Mesendoderm (in vitro differentiated cells): ENCODE measurements around the gene CHAC2.
A peak's percentile ranks its signal among the peaks of the same experiment; 100 is the strongest.
"Not testable (repeated sequence)": the region's sequence is repeated elsewhere in the genome, so short reads cannot be mapped to it uniquely, and the experiment has no call there.

ENCODE experiments used
- DNase-seq: peaks from one replicate; pipeline ENCODE4 v3.0.0; 2013
- H2AK5ac ChIP-seq: 2 replicates; pipeline ENCODE4 v1.6.1; 2013; ENCODE audit warnings: low read length, inconsistent platforms
- H2BK120ac ChIP-seq: 2 replicates; pipeline ENCODE4 v1.6.1; 2013; ENCODE audit warnings: low read depth, mild to moderate bottlenecking, low read length, moderate library complexity, mixed read lengths
- H2BK15ac ChIP-seq: replicated peaks from 2 replicates; pipeline ENCODE4 v1.6.1; 2013; ENCODE audit warnings: low read depth, mild to moderate bottlenecking, moderate library complexity
- H2BK5ac ChIP-seq: 2 replicates; pipeline ENCODE4 v1.6.1; 2013; ENCODE audit warnings: low read length, inconsistent platforms
- H3K18ac ChIP-seq: 2 replicates; pipeline ENCODE4 v1.6.1; 2013; ENCODE audit warnings: mild to moderate bottlenecking, low read length, mixed read lengths
- H3K23ac ChIP-seq: one replicate; pipeline ENCODE4 v1.6.1; 2013; ENCODE audit warnings: low read length
- H3K27ac ChIP-seq: 2 replicates; pipeline ENCODE4 v1.5.1; 2013; ENCODE audit warnings: low read depth, mild to moderate bottlenecking, inconsistent platforms, low read length, moderate library complexity
- H3K27me3 ChIP-seq: 2 replicates; pipeline ENCODE4 v1.6.1; 2013; ENCODE audit warnings: low read length, control low read depth, mild to moderate bottlenecking, inconsistent platforms; ENCODE audit not compliant: insufficient read depth, poor library complexity
- H3K36me3 ChIP-seq: 2 replicates; pipeline ENCODE4 v1.6.1; 2013; ENCODE audit warnings: low read length, inconsistent platforms; ENCODE audit not compliant: control insufficient read depth, insufficient read depth
- H3K4ac ChIP-seq: one replicate; pipeline ENCODE4 v1.6.1; 2013; ENCODE audit warnings: low read depth, mild to moderate bottlenecking, low read length, moderate library complexity
- H3K4me1 ChIP-seq: 2 replicates; pipeline ENCODE4 v1.6.1; 2013; ENCODE audit warnings: low read depth, low read length, inconsistent platforms; ENCODE audit not compliant: control insufficient read depth
- H3K4me2 ChIP-seq: 2 replicates; pipeline ENCODE4 v1.6.1; 2013; ENCODE audit warnings: low read length
- H3K4me3 ChIP-seq: 2 replicates; pipeline ENCODE4 v1.5.1; 2013; ENCODE audit warnings: mild to moderate bottlenecking, low read length
- H3K56ac ChIP-seq: one replicate; pipeline ENCODE4 v1.6.1; 2013; ENCODE audit warnings: low read length
- H3K79me1 ChIP-seq: 2 replicates; pipeline ENCODE4 v1.6.1; 2013; ENCODE audit warnings: low read length, inconsistent platforms
- H3K79me2 ChIP-seq: 2 replicates; pipeline ENCODE4 v1.6.1; 2013; ENCODE audit warnings: mild to moderate bottlenecking, low read length; ENCODE audit not compliant: control insufficient read depth, insufficient read depth
- H3K9ac ChIP-seq: 2 replicates; pipeline ENCODE4 v1.6.1; 2013; ENCODE audit warnings: low read length, inconsistent platforms
- H4K5ac ChIP-seq: one replicate; pipeline ENCODE4 v1.6.1; 2013; ENCODE audit warnings: low read length
- H4K8ac ChIP-seq: one replicate; pipeline ENCODE4 v1.6.1; 2013; ENCODE audit warnings: low read depth, mild to moderate bottlenecking, control low read depth, low read length, moderate library complexity
- WGBS: extraction: QIAGEN DNeasy Blood & Tissue Kit; methylation state at CpG from one replicate; pipeline ENCODE4 v1.1.7; 2013; ENCODE audit warnings: low lambda C conversion rate, missing lambda C conversion rate; ENCODE audit not compliant: insufficient coverage; ENCODE audit errors: extremely low coverage; 5-methylcytosine and 5-hydroxymethylcytosine counted together

CHAC2 gene

DNA sequence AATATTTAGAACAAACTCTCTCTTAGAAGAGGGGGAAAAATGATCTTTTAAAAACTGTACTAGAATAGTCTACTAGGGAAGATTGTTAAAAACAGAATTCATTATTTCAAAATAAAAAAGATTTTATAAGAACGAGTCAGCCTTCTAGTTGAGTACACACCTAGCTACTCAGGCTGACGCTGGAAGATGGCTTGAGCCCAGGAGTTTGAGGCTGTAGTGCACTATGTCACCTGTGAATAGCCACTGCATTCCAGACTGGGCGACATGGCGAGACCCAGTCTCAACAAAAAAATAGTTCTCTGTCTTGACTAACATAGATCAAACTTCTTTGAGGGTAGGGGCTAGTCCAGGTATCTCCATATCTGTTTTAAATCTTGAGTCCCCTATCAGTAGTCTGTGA is 53.1 kb downstream of the CHAC2 start:
- Histone ChIP-seq H3K56ac (no peak overlapping the region), H3K18ac (no peak overlapping the region), H3K4ac (no peak overlapping the region), H3K4me1 (no peaks in the 10 kb centered on the region), H3K27me3 (no peaks in the 10 kb centered on the region), H2BK15ac (no peak overlapping the region), H3K36me3 (no peaks in the 10 kb centered on the region), H4K8ac (no peak overlapping the region), H3K23ac (no peak overlapping the region), H2AK5ac (no peak overlapping the region), H2BK120ac (no peak overlapping the region), H3K4me3 (no peak overlapping the region), H3K79me2 (no peaks in the 10 kb centered on the region), H4K5ac (no peak overlapping the region), H3K79me1 (no peaks in the 10 kb centered on the region), H2BK5ac (no peak overlapping the region), H3K4me2 (no peak overlapping the region), H3K9ac (no peak overlapping the region), H3K27ac (no peak overlapping the region)
- DNase-seq, result no peak
- WGBS, result no CpG with 5 or more reads among the region's 4 CpGs

DNA sequence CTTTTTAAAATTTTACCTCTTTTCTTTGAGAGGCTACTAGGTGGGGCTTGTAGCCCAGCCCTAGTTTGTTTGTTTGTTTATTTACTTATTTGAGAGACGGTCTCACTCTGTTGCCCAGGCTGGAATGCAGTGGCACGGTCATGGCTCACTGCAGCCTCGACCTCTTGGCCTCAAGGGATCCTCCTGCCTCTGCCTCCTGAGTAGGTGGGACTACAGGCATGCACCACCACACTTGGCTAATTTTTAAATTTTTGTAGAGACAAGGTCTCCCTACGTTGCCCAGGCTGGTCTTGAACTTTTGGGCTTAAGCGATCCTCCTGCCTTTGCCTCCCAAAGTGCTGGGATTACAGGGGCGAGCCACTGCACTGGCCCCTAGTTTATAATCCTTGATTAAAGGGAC is 54.2 kb downstream of the CHAC2 start:
- DNase-seq, result no peak
- Histone ChIP-seq H3K4me1 (no peaks in the 10 kb centered on the region), H2BK5ac (no peak overlapping the region), H4K8ac (no peak overlapping the region), H2BK120ac (no peak overlapping the region), H2AK5ac (no peak overlapping the region), H3K36me3 (no peaks in the 10 kb centered on the region), H3K23ac (no peak overlapping the region), H3K4ac (no peak overlapping the region), H3K18ac (no peak overlapping the region), H3K27ac (no peak overlapping the region), H3K9ac (no peak overlapping the region), H2BK15ac (no peak overlapping the region), H3K4me3 (no peak overlapping the region), H3K79me1 (no peaks in the 10 kb centered on the region), H4K5ac (no peak overlapping the region), H3K27me3 (no peaks in the 10 kb centered on the region), H3K79me2 (no peaks in the 10 kb centered on the region), H3K56ac (no peak overlapping the region), H3K4me2 (no peak overlapping the region)
- no CpG with 5 or more reads among the region's 6 CpGs for WGBS

DNA sequence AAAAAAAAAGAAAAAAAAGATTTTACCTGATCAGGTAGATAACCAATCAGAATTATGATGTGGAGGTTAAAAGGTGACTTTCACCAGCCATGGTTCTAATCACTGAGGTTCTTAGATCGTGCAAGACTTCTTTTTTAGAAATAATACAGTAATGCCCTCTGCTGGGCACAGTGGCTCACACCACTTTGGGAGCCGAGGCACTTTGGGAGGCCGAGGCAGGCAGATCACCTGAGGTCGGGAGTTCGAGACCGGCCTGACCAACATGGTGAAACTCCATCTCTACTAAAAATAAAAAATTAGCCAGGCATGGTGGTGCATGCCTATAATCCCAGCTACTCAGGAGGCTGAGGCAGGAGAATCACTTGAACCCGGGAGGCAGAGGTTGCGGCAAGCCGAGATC is 56.0 kb downstream of the CHAC2 start:
- H3K27me3 ChIP-seq, H3K36me3 ChIP-seq, H3K23ac ChIP-seq, H3K56ac ChIP-seq, H3K27ac ChIP-seq, H3K4ac ChIP-seq, H4K5ac ChIP-seq, H3K4me1 ChIP-seq, H2BK15ac ChIP-seq, H3K4me2 ChIP-seq, H2BK5ac ChIP-seq, H3K4me3 ChIP-seq, H3K18ac ChIP-seq, H3K79me2 ChIP-seq, H2AK5ac ChIP-seq, H4K8ac ChIP-seq, H3K9ac ChIP-seq, H2BK120ac ChIP-seq, H3K79me1 ChIP-seq: not testable (repeated sequence)
- no CpG with 5 or more reads among the region's 9 CpGs for WGBS
- DNase-seq, result peak; percentile 41
